Measurements from ENCODE around the gene UBR4.

DNA sequence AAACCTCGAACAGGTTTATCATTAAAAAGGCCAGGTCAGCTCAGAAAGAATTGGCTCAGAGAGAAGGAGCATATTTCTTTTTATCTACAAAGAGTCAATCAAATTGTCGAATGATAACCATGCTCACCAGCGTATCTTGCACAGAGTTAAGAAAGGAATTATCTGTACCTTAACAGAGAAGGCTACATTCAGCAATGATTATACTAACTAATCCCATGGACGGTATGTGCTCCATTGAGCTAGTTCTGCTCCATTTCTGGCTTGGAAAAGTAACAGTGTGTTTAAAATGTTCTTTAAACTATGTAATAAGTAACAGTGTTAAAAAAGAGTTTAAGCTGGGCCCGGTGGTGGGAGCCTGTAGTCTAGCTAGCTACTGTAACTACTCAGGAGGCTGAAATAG, 4.2 kb downstream of the UBR4 start:
- TF ChIP-seq POLR2A (IDR thresholded peaks at IDR 0.05; ENCODE audit: low read length) (no peak), GATA1 (IDR thresholded peaks at IDR 0.05; ENCODE audit: low read depth, low read length) (no peak)
